Measurements from ENCODE around the gene CENPVL3.
"Not testable (repeated sequence)": the region's sequence is repeated elsewhere in the genome, so short reads cannot be mapped to it uniquely, and the experiment has no call there.

CENPVL3 gene

DNA sequence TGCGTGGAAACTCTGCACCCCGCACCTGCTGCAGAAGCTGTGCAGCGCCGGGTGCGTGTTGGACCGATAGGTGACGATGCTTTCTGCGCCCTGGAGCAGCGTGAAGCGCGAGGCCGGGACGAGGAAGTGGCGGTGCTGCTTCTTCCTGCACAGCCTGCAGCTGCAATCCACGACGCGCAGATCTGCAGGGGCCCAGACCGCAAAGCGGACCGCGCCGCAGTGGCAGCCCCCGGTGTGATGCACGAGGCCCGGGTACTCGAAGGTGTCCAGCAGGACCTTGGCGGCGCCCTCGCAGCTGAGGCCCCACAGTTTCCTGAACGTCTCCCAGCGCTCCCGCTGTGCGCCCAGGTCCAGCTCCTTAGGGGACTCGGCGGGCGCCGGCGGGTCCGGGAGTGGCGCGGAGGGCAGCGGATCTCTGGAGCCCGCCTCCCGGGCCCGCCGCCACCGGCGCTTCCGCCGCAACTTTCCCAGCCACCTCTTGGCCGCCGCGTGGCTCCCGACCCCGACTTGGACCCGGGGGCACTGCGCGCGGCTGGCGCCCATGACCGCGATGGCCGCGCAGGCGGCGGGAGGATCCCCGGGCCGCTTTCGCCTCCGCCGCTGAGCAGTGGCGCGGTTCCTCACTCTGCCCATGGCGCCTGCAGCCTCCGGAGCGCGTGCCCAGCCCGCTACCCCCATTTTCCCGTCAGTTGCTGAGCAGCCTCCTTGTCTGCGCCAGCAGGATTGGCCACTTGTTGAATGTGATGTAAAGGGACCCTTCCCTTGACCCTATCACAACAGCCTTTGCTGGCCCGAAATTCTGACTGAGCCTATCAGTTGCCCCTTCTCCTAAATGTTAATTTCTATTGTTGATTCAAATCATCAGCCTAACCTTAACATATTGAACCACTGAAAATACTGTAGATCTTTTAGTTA, at the start of gene CENPVL3:
Gene CENPVL3 (minus strand): TSS at position 672 of the 915 bp plus-strand sequence. CDS start 39 bp downstream, at position 633.
- not testable (repeated sequence) for DNase-seq (ENCODE audit: low read depth in 2 of 2)

DNA sequence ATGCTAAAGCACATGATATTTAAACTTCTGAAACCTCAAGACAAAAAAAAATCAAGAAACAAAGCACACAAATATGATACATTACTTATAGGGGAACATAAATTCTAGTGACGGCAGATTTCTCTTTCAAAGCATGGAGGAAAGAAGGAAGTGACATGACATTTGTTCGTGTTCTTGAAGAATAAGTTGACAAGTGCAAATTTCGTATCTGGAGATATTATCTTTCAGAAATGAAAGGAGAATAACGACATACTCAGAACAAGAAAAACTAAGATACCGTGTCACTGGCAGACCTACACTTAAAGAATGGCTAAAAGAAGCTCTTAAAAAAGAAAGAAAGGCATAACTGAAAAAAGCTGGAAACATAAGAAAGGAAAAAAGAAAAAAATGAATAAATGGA, 47.3 kb upstream of the CENPVL3 start:
- DNase-seq (ENCODE audit: low read depth in 2 of 2), result no peak

DNA sequence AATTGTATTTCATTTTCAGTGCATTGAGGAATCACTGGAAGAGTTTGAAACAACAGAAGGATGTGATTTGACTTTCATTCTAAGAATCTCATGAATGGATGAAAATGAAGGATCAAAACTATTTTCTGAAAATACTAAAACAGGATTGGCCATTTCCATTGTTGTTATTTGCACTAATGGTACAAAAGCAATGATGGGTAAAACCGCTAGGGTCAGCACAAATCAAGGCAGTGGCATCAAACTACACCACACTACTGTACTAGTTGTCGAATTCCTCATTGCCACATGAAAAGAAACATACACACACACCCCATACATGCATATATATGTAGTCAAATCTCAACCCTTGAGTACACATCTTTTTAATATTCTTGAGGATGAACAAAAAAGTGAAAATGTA, 24.7 kb upstream of the CENPVL3 start:
- no peak for DNase-seq (ENCODE audit: low read depth in 2 of 2)

DNA sequence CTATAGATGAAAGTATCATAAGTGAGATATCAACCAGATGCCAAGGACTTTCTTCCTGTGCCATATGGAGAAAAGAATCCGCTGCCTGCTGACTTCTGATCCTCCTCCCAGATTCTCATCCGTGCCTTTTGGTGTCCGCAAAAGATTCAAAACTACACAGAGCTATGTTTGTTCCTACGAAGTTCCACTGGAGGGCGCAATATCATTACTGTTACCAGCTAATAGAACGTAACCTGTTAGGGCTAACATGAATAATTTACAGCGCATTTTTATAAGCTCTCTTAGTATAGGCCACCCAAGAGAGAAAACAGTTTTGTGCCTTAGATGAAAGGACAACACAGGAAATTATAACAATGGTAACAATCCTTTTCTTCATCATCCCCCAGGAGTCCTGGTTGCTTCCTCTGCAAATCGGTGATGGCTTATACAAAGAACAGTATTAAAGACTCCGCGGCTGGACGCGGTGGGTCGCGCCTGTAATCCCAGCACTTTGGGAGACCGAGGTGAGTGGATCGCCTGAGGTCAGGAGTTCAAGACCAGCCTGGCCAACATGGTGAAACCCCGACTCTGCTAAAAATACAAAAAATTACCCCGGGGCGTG, 22.8 kb upstream of the CENPVL3 start:
- DNase-seq (ENCODE audit: low read depth in 2 of 2), result no peak

DNA sequence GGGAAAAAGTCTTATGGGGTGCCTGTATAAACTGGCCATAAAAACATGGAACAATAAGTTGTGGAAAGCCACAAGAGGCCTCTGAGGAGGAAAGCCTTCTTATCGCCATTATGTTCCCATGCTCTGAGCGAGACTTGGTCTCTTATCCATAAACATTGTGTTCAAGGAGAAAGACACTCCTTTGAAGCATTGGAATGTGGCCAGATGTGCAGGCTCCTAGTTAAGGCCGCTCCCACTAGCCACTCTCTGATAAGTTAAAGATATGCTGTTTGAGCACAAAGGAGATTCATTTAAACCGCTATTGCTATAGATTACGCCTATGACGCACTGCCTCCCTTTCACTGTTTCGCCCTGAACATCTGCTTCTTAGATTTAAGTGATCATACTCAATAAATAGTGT, 17.8 kb upstream of the CENPVL3 start:
- DNase-seq (ENCODE audit: low read depth in 2 of 2), result not testable (repeated sequence)

DNA sequence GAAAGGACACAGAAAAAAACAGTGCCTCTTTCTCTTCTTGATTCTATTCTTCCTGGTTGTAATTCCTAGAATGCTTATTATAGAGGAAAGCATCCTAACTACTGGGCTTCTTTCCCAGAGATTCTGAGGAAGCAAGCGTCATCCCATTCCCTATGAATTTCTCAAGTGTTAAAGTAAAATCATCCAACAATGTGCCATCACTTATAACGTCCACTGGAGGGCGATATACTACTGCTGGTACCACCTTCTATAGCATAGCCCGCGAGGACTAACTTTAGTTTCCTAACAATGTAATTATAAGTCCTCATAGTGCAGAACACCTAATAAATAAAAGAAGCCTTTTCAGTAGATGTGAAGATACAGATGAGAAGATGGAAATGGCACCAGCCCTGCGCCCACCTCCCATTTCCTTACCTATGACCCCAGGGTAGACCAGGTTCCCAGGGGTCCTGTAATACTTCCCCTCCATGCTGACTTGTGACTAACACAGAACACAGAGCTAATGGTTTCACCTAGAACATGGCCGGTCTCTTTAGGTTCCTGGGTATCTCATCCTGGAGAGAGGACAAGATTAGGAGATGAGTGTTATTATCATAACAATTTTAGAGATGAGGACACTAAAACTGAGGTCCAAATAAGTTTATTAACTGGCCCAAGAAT, 4.2 kb downstream of the CENPVL3 start:
- no peak for DNase-seq (ENCODE audit: low read depth in 2 of 2)

DNA sequence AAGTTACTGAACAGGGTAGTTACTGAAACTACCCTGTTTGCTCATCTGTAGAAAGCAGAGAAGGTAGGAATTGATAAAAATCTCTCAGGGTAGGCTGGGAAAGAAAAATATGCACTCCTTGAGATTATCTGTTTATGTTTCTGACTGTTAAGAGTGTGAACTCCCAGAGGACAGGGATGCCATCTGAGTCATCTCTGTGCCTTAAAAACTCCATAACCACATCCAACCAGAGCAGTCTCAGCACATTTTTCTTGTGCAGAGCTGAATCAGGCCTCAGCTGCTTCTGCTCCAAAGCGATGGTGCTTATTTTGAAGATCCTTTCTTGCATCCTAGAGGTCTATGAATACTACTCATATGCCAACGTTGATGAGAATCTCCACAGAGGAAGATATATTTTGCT, 9.9 kb downstream of the CENPVL3 start:
- DNase-seq (ENCODE audit: low read depth in 2 of 2), result no peak

DNA sequence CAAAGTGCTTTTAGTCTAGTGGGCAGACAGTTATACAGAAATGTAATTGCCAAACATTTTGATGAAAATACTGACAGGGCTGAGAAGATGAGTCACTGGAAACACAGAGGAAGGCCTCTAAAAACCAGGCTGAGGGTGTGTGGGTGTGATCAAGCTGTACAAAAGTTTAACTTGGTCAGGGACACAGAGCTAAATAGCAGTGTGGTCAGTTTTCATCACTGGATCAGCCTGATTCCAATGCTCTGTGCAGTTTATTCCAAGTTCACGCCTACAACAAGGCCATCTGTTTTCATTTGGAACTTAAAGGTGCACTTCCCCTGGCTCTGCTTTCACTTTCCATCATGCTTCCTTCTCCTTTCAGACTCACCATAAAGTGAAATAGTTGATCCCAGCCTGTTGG, 10.6 kb downstream of the CENPVL3 start:
- no peak for DNase-seq (ENCODE audit: low read depth in 2 of 2)

DNA sequence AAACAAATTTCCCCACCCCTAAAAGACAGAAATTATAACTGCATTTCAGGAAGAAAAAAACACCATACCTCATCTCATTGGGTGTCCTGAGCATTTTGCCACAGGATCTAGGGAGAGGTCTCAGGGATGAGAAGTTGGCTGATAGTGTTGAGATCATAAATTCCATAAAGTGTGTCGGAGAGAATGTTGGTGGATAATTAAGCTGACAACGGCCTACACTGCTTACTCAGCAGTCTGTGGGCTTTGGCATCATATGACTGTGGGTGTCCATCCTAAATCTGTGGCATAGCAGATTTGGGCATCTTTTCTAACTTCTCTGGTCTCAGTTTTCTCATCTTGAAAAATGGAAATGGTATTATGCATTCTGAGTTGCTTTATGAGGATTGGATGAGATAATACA, 12.3 kb downstream of the CENPVL3 start:
- no peak for DNase-seq (ENCODE audit: low read depth in 2 of 2)

DNA sequence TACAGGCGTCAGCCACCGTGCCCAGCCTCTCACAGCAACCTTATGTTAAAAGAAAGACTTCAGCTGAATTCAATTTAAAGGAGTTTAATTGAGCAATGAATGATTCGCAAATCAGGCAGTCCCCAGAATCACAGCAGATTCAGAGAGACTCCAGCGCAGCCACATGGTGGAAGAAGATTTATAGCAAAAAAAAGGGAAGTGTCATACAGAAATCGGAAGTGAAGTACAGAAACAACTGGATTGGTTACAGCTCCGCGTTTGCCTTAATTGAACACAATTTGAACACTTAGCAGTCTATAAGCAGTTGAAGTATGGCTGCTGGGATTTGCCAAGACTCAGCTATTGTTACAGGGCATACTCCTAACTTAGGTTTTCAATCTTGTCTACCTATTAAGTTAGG, 19.8 kb downstream of the CENPVL3 start:
- DNase-seq (ENCODE audit: low read depth in 2 of 2), result no peak

DNA sequence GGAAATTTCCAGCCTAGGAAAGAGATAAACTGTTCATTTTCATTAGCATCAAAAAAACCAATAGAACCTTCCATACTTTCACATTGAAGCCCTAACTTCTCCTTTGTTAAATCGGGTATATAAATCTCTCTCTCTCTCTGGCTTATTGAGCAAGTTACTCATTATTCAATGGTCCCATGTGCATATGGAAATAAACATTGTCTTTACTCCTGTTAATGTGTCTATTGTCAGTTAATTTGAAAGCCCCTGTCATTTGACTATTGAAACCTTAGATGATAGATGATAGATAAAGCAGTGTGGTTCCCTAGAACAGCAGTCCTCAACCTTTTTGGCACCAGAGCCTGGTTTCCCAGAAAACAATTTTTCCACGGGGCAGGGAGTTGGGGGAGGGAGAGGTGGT, 46.8 kb downstream of the CENPVL3 start:
- no peak for DNase-seq (ENCODE audit: low read depth in 2 of 2)

DNA sequence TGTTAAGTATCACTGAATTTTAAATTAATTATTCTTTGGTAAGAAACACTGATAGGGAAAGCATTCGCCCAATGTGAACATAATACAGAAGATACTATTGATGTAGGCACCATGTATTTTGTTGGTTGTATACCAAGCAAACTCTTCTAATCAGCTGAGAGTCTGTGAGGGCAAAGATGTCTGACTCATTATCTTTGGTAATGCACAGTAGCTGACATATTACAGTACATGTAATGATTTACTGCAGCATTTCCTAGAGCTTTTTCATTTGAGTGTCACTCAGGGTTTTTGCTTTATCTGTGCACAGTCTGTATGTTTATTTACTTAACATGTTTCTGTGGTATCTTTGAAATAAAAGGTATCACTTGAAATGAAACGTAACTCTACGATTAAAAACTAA, 49.2 kb downstream of the CENPVL3 start:
- DNase-seq (ENCODE audit: low read depth in 2 of 2), result no peak

DNA sequence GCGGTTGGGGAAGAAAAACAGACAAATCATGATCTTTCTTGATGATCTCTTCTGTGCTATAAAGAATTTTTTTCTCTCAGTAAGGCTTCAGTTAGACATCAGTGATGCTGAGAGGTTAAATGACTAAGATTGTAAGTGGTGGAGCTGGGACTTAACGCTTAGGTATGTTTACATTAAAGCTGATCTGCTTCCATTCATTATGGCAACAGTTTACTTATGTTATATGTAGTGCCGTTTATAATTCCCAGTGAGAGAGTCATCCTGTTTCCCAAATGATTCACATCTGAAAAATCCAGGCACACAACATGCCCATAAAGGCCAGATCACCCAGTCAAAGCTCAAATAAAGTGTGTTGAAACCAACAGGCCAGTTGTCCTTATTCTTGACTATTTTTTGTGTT, 50.1 kb downstream of the CENPVL3 start:
- no peak for DNase-seq (ENCODE audit: low read depth in 2 of 2)
